ENCODE measurements around the gene MAD1L1.

DNA sequence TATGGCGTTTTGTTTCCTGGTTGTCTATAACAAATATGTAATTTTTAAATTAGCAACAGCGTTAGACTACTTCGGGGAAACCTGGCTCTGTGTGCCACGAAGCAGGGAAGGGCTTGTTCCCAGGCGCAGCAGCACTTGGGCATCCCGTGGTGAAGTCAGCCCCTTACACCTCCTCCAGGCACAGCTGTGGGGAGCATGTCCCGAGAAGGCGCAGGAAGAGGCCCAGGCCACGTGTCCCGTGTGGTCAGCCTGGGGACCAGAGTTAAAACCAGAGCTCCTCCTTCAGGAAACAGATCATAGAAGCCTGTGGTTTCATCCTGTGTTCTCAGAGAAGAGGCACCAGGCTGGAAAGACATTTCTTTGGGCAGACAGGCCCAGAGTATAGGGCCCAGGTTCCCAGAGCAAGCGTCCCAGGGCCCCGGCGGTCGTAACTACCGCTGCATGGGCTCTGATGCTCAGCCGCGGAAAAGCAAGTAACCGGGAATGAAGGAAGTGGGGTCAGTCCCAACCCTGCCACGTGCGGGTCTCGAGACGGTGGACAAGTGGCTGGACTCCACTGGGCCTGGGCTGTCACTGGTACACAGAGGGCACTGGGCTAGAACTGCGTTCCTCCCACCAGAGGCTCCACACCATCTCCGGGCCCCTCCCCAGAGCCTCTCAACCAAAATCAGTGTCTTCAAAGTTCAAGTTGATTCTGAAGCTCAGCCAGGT is 16.4 kb upstream of the MAD1L1 start:
- no peak for TF ChIP-seq ZBTB21 (CRISPR knock-in tag; IDR thresholded peaks at IDR 0.05; ENCODE audit: borderline replicate concordance)
- no peak for TF ChIP-seq CBFB (CRISPR knock-in tag; IDR thresholded peaks at IDR 0.05; ENCODE audit: low read depth)
- no peak for TF ChIP-seq TEAD1 (CRISPR knock-in tag; IDR thresholded peaks at IDR 0.05)
- TF ChIP-seq MAX (CRISPR knock-in tag; IDR thresholded peaks at IDR 0.05), result no peak
- TF ChIP-seq CTCF (IDR thresholded peaks at IDR 0.05), result no peak
- TF ChIP-seq RELA (CRISPR knock-in tag; IDR thresholded peaks at IDR 0.05; ENCODE audit: borderline replicate concordance), result no peak
- TF ChIP-seq IRF2 (CRISPR knock-in tag; IDR thresholded peaks at IDR 0.05; ENCODE audit: borderline replicate concordance, low read depth), result no peak
- no peak for TF ChIP-seq USF2 (CRISPR knock-in tag; IDR thresholded peaks at IDR 0.05)
- no peak for TF ChIP-seq GABPB1 (CRISPR knock-in tag; IDR thresholded peaks at IDR 0.05)
- TF ChIP-seq NR1H2 (CRISPR knock-in tag; IDR thresholded peaks at IDR 0.05), result no peak
- TF ChIP-seq ZNF263 (CRISPR knock-in tag; IDR thresholded peaks at IDR 0.05; ENCODE audit: low read depth), result no peak
- TF ChIP-seq ZNF121 (CRISPR knock-in tag; IDR thresholded peaks at IDR 0.05), result no peak
- TF ChIP-seq NR3C1 (CRISPR knock-in tag; conservative IDR thresholded peaks at IDR 0.05; ENCODE audit: low read depth), result no peak
